Measurements from ENCODE around the gene GSG1L.

GRCh38 chr16:27929818-27930217 lies 133.7 kb downstream of the GSG1L start:
- TF ChIP-seq CTCF (optimal IDR thresholded peaks at IDR 0.05 in 1 of 3, IDR thresholded peaks at IDR 0.05 in 1 of 3, conservative IDR thresholded peaks at IDR 0.05 in 1 of 3; ENCODE audit: extremely low read depth in 1 of 3, insufficient read depth in 2 of 3, low read length in 3 of 3) = peak in 1 of 3 experiments; percentile 23
- TF ChIP-seq EZH2 (IDR thresholded peaks at IDR 0.05; ENCODE audit: low read length) = no peak

Measured in keratinocyte (primary cell).